ENCODE data around the gene LIF.
"Not testable (repeated sequence)": the region's sequence is repeated elsewhere in the genome, so short reads cannot be mapped to it uniquely, and the experiment has no call there.

Gene LIF

GRCh38 chr22:30241576-30242371 is 4.8 kb downstream of the LIF start:
- DNase-seq: no peak

DNA sequence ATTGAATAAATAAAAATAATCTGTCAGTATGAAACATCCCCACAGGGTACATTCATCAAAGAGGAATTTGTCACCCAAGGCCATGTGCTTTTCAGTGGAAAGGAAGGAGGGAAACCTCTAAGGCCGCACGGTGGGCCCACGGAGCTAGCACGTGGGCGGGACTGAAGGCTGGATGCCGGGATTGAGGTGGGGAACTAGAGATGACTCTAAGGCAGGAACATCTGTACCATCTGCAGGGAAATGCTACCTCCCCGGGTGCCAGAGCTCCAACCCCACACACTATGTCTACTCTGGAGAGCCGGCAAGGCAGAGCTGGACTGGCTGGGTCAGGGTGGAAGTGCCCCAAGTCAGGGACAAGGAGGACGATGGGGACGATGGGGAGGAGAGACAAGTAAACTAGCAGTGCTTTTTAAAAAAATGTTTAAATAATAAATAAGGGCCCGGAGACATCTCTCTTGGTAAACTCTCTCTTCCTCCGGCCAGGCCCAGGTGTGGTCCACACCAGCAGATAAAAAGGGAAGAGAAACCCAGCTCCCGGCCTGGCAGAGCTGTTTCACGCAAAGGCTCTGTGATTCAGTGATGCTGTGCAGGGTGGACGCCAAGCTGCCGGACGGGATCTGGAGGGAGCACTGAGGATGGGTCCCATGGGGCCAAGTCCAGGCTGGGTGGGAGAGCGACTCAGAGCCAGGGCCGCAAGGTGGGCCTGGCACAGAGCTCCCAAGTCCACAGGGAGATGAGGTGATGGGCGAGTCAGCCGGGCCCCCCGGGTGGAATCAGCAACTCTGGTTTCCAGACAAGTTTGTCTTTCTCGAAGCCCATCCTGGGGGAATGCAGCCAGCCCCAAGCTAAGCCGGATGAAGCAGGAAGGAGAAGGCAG is 5.8 kb downstream of the LIF start:
- DNase-seq: no peak

DNA sequence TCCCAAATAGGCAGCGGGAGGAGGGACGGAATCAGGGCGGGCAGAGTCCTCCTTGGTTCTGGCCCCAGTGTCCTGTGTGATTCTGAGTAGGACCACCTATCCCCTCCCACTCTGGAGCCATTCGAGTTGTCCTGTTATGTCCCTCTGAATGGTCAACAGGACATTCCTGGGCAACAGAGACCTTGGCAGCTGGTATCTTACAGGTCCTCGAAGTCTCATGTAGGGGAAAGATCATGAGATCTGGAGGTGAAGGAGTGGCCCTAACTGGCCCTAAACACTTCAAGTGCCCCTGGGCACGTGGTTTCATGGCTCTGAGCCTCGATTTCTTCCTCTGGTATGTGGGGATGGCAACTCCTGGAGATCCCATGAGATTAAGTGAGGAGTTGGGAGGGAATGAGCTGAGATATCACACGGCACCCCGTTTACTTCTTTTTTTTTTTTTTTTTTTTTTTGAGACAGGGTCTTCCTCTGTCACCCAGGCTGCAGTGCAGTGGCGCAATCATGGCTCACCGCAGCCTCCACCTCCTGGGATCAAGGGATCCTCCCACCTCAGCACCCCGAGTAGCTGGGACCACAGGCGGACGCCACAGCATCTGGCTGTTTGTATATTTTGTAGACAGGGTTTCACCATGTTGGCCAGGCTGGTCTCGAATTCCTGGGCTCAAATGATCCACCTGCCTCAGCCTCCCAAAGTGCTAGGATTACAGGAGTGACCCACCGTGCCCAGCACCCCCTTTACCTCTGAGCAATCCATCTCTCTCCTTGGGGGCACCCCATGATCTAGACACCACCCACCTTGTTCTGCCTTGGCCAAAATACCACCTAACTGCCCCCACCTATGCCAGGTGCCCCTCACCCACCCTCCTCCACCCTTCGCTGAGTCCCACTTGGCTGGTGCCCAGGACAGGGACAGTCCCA is 6.8 kb downstream of the LIF start:
- DNase-seq: no peak

DNA sequence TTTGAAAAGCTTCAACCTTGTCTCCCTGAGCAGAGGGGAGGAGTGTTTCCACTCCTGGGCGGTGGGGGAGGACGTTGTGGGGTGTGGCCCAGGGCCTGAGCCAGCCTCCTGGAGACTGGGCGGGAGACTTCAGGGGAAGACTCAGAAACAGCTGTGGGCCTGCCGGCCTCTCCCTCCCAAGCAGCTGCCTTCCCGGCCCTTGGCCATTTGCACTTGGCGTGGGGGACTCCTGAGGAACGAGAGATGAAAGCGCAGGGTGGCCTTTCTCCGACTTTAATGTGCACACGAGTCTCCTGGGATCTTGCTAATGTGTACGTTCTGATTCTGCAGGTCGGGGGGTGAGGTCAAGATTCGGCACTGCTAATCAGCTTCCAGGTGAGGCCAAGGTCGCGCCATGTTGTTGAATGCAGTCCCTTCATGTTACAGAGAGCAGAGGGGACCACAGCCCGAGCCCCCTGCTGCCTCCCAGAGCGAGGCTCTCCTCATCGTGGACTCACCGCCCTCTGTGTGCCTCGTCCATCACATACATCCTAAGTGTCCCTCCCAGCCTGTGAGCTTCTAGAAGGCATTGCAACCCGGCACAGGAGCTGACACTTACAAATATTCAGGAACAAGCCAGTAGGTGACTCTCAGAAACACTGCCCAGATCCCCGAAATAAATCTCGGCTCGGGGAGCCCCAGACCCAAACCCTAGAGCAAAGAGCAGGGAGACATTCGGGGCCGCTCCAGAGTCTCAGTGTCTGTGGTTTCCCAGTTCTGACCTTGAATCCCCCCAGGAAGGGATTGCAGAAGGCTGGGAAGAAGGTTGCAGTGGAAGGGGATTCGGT is 7.7 kb downstream of the LIF start:
- DNase-seq: no peak

- DNase-seq: no peak
Observed at GRCh38 chr22:30238136-30238535, 8.4 kb downstream of the LIF start.

DNA sequence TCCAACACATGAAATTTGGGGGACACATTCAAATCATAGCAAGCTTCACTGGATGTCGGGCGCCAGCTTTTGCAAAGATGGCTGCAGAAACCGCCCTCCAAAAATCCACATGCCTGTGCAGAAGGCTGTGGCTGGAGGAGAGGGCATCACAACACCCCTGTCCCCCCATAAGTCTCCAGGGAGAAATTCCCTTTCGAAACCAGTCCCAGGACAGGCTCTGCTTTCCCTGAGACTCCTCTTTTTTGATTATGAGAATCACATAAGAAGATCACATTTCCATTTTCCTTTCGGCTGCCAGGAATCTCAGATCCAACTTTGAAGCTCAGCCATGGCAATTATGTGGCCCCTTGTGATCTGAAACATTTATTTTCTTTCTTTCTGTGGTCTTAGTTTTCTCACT is 9.7 kb downstream of the LIF start:
- DNase-seq: no peak

DNA sequence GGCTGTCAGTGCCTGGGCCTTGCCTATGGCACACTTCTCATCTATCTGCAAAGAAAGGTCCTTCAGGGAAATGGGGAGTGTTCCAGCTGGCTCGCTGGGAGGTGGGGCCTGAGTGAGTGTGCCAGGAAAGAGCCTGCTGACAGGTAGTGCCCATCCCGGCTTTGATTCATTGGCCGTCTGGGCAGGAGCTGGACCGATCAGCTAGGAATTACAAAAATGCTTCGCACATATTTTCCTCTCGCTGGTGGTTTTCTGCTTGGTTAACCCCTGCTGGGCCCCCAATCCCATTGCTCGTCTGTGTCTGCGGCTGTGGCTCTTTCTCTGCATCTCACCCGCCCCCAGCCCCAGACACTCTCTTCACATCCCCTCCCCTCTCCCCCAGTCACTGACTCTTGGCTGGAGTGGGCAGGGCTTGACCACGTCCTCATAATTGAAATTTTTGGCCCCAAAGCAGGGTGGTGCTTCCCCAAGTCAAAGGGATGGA is 10.8 kb downstream of the LIF start:
- no peak for DNase-seq

GRCh38 chr22:30234786-30235470 is 11.6 kb downstream of the LIF start:
- no peak for DNase-seq

DNA sequence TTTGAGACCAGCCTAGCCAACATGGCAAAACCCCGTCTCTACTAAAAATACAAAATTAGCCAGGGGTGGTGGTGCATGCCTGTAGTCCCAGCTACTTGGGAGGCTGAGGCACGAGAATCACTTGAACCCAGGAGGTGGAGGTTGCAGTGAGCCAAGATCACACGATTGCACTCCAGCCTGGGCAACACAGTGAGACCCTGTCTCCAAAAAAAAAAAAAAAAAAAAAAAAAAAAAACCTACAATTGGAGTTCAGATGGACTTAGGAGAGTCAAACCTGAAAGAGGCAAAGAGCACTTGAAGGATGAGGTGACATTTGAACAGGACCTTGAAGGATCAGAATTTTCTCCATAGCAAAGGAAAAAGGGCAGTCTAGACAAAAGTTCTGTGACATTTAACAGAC is 12.2 kb downstream of the LIF start:
- not testable (repeated sequence) for DNase-seq

- DNase-seq: no peak
Observed at GRCh38 chr22:30233582-30233981, 13.0 kb downstream of the LIF start.

DNA sequence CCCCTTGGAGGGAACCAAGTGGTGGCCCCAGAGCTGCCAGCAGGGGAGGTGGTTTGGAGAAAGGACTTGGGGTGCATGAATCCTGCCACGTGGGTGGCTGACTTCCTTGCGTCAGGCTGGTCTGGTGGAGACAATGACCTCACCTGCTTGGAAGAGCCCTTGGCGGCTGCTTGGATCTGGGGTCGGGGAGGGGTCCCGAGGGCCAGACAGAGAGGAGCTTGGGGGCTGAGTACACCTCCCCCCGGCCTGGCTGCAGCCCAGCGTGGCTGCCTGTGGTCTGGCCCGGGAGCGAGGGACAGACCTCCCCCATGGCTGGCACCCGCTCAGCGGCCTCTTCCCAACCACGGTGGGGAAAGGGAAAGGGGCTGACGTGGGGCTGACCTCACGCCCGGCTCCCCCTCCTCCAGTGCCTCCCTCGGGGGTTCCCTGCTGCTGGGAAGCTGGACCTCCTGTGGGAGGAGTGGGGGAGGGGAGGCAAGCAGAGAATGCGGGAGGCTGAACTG is 13.8 kb downstream of the LIF start:
- DNase-seq: no peak

DNA sequence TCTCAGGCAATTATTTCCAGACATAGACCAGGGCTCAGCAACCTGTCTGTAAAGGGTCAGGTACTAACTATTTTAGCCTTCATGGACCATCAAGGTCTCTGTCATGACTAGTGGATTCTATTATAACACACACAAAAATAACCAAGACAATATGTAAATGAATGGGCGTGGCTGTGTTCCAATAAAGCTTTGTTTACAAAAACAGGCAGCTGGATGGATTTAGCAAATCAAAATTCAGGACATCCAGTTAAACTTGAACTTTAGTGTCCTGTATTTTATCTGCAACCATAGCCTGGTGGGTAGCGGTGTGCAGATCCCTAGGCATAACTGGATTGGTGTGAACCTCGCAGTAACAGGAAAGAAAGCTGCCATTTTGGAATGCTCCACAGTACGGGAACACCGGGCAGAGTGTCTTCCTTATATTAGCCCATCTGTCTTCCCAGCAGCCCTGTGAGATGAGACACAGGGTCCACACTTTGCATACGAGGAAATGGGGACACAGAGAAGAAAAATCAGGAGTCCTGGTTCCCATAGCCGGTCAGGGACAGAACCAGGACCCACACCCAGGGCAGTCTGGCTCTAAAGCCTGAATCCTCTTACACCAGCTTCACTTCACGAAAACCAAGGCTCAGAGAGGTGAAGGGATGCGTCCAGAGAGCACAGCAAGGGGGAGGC is 15.6 kb downstream of the LIF start:
- DNase-seq: no peak

- DNase-seq: no peak
Observed at GRCh38 chr22:30230330-30230729, 16.2 kb downstream of the LIF start.

- DNase-seq: no peak
Observed at GRCh38 chr22:30228509-30229359, 17.8 kb downstream of the LIF start.

DNA sequence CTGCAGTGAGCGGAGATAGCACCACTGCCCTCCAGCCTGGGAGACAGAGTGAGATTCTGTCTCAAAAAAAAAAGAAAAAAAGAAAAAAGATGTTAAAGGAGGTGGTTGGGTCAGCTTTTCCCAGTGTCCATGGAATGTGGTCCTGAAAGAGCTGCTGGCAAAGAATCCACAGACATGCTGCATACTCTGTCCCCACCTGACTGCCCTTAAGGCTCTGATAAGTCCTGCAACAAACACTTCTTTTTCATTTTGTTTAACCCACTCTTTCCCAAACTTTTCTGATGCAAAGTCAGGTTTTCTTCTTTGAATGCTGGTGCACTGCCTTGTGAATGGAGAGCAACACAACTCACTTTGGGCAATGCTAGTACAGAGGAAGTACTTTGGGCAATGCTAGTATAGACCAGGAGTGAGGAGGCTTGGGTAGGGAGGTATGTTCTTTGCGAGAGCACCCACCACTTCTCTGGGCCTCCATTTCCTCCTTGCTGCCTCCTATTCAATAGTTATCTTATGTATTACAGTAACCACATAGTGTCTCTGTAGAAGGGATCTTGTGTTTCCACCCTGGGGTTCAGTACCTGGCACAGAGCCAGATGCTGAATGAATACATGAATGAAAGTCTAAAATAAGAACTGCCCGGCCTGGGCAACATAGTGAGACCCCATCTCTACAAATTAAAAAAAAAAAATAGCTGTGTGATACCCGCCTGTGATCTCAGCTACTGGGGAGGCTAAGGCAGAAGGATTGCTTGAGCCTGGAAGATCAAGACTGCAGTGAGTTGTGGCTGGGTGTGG is 18.9 kb downstream of the LIF start:
- DNase-seq: no peak

DNA sequence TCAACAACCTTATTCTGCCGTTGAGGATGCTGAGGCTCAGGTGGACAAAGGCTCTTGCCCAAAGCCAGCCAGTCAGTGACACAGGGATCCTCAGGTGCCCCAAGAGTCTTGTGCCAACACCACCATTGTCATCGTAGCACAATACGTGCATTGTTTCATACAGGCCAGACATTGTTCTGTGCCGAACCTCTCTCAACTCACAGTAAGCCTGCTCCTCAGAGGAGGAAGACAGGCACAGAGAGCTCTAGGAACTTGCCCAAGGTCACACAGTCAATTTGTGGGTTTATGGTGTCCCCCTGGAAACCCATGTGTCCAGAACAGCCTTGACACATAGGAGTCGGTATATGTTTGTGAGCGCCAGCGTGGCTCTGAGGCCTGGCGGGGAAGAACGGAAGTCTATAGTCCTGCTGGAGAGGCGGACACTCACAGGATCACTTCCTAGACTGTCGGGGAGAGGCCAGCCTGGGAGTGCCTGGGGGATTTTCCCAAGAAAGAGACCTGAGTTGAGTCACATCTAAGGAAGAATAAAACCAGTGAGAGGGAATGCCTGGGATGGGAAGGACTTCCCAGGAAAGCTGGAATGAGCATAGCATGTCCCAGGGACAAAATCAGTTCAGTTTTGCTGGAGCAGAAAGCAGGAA is 20.2 kb downstream of the LIF start:
- no peak for DNase-seq

GRCh38 chr22:30225220-30225927 is 21.2 kb downstream of the LIF start:
- no peak for DNase-seq

Measured in NCI-H1436 (cell line).